NCI-H187 (cell line): ENCODE measurements around the gene NCOA3.

Experiments
- DNase-seq, 2 experiments: peaks; one replicate each; lab custom pipeline; 2025; lab: John Stamatoyannopoulos, UW

The NCOA3 gene

GRCh38 chr20:47680804-47681529, 179.3 kb downstream of the NCOA3 start:
- no peak for DNase-seq

DNA sequence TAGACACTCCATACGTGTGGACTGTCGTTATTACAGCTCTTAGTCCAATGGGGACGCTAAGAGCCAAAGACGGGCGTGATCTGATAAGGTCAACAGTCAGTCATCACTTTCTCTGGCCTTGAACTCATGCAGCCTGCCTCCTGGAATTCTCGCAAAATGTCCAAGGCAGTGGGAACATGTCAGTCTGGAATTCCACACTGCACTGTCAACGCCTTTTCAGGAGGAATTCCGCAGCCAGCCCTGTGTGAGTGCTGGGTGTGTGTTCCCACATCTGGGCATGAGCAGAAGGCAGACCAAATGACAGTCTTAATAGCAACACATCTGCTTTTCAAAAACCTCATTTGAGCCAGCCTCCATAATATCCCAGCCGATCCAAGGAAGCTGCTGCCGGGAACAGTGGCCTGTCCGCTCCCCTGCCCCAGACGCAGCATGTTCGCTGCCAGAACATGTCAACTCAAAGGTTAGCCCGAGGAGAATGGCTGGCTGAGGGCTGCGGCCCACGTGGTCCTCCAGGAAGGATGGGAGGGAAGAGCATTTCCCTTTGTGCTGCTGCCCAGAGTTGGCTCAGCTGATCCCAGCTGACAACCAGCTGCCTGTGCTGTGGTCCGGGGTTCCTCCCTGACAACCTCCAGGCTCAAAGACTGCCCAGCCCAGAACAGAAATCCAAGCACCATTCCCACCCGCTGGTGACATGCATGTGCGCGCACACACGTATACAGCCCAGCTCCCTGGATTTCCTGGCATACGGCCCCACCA, 180.5 kb downstream of the NCOA3 start:
- DNase-seq = no peak

- no peak for DNase-seq
Observed at GRCh38 chr20:47682916-47683315, 181.2 kb downstream of the NCOA3 start.

GRCh38 chr20:47684306-47685080, 182.8 kb downstream of the NCOA3 start:
- DNase-seq = no peak

DNA sequence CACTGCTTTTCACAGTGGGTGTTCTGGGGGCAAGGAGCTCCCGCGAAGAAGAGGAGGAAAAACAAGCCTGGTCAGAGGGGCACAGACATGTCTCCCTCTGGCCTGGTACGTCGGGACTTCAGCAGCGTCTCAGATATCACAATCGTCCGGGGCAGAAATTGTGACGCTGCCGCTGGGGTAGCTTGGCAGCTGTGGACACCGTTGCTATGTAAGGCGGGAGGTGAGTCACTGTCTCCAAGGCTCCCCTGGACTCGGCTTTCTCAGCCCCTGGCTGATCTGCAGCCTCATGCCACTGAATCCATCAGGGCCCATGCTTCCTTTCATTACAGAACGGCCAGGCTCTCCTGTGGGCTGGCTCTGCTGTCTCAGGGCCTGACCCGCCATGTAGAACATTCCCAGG, 184.9 kb downstream of the NCOA3 start:
- DNase-seq = no peak

DNA sequence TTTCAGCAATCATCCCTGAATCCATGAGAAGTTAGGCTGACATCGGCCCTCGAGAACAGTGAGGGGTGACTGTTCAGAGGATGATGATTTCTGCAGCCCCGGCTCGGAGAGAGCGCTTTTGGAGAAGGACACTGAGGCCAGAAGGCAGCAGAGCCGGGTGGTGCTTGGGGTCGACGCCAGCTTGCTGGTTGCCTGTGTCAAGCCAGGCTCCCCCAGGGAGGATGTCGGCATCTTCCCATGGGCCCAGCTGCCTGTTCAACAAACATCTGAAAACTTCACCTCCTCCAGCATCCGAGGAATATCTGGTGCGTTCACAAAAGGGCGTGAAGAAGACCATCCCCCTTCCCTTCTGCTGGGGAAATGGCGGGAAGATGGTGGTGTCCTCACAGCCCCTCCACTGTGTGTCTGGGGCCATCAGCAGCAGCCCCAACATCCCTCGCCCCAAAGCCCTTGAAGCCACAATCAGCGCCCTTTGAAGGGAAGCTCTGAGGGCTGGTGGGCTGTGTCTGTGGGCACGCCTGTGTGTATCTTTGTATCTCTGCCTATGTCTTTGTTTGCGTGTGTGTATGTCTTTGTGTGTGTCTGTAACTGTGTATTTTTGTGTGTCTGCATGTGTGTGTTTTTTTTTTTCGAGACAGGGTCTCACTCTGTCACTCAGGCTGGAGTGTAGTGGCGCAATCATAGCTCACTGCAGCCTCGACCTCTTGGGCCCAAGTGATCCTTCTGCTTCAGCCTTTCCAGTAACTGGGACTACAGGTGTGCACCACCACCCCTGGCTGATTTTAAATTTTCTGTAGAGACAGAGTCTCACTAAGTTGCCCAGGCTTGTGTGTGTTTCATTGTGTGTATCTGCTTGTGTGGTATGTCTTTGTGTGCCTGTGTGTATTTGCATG, 185.7 kb downstream of the NCOA3 start:
- DNase-seq = no peak

GRCh38 chr20:47688385-47689381, 187.0 kb downstream of the NCOA3 start:
- DNase-seq = no peak

GRCh38 chr20:47689731-47690130, 188.0 kb downstream of the NCOA3 start:
- no peak for DNase-seq

- no peak for DNase-seq
Observed at GRCh38 chr20:47691625-47692024, 189.9 kb downstream of the NCOA3 start.

GRCh38 chr20:47694021-47694818, 192.5 kb downstream of the NCOA3 start:
- no peak for DNase-seq

DNA sequence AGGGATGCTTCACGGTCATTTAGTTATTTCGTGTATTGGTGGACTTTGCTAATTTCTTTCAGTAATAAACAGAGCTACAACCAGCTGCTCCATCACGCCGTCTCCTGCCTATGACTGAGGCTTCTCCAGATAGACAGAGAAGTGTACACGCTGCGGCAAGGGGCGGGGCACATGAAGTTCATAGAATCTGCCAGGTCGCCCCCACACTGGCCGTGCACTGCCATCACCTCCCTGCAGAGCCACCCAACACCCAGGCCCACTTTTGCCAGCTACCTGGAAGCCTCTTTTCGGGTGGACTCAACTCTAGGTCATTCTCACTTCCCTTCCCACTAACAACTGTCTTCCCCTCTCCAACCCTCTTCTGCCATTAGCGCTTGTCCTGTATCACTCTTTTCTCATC, 195.2 kb downstream of the NCOA3 start:
- no peak for DNase-seq

- DNase-seq = no peak
Observed at GRCh38 chr20:47698142-47698541, 196.5 kb downstream of the NCOA3 start.

DNA sequence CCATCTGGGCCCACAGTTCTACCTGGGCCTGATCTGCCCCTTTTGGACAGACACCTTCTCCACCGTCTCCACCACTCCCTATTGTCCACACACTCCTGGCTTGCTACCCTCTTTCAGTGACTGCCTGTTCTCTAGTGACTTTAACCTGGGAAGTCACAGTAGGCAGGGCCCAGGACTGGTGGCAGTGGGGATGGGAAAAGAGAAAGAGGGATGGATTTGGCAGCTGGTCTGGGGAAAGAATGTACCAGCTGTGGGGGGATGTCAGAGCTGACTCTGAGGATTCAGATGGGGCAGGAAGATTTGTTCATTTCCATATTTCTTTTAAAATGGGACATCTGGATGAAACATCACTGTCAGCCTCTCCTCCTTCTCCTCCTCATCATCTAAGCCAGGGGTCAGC, 198.1 kb downstream of the NCOA3 start:
- DNase-seq = no peak

- DNase-seq = no peak
Observed at GRCh38 chr20:47700327-47700726, 198.6 kb downstream of the NCOA3 start.

GRCh38 chr20:47701612-47702011, 199.9 kb downstream of the NCOA3 start:
- no peak for DNase-seq

- no peak for DNase-seq
Observed at GRCh38 chr20:47703748-47704147, 202.1 kb downstream of the NCOA3 start.

- no peak for DNase-seq
Observed at GRCh38 chr20:47704746-47705496, 203.2 kb downstream of the NCOA3 start.

DNA sequence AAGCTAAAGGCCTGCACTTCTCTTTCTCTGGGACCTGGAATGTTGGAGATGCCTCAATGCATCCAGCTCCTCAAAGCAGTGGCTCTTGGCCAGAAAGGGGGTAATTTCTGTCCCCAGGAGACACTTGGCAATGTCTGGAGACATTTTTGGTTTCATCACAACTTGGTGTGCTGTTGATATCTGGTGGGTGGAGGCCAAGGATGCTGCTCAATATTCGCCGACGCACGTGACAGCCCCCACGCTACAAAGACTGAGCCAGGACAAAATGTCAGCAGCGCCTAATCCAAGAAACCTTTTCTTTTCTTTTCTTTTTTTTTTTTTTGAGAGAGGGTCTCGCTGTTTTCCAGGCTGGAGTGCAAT, 203.8 kb downstream of the NCOA3 start:
- DNase-seq = no peak

DNA sequence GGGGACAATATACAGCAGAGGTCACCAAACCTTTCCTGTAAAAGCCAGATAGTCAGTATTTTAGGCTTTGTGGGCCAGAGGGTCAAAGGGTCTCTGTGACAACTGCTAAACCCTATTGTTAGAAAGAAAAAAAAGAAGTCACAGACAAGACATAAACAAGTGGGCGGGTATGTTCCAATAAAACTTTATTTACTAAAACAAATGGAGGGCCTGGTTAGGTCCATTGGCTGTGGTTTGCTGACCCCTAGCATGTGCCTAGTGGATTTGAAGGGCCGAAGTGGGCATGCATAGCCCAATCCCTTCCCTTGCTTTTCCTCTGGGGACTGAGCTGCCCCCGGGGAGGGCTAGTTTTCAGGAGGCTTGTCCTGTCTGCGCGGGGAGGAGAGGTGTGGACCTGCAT, 204.7 kb downstream of the NCOA3 start:
- no peak for DNase-seq
